ENCODE data around the gene MYO15A.

Gene MYO15A

GRCh38 chr17:18105595-18105994, 3.0 kb upstream of the MYO15A start:
- DNase-seq (ENCODE audit: low read depth) = no peak

- DNase-seq (ENCODE audit: low read depth) = no peak
Measured at GRCh38 chr17:18106211-18106610, 2.3 kb upstream of the MYO15A start.

GRCh38 chr17:18107061-18107790, 1.3 kb upstream of the MYO15A start:
- DNase-seq (ENCODE audit: low read depth) = no peak

GRCh38 chr17:18107971-18108370, 585 bp upstream of the MYO15A start:
- DNase-seq (ENCODE audit: low read depth) = no peak

GRCh38 chr17:18109935-18110485, 1.5 kb downstream of the MYO15A start:
- DNase-seq (ENCODE audit: low read depth) = no peak

- no peak for DNase-seq (ENCODE audit: low read depth)
Measured at GRCh38 chr17:18110636-18111145, 2.1 kb downstream of the MYO15A start.

- DNase-seq (ENCODE audit: low read depth) = no peak
Measured at GRCh38 chr17:18111330-18111971, 2.9 kb downstream of the MYO15A start.

- DNase-seq (ENCODE audit: low read depth) = no peak
Measured at GRCh38 chr17:18115517-18115916, 7.0 kb downstream of the MYO15A start.

- no peak for DNase-seq (ENCODE audit: low read depth)
Measured at GRCh38 chr17:18116078-18116477, 7.5 kb downstream of the MYO15A start.

- no peak for DNase-seq (ENCODE audit: low read depth)
Measured at GRCh38 chr17:18117533-18117932, 9.0 kb downstream of the MYO15A start.

- DNase-seq (ENCODE audit: low read depth) = no peak
Measured at GRCh38 chr17:18117982-18118975, 9.7 kb downstream of the MYO15A start.

GRCh38 chr17:18119166-18119745, 10.7 kb downstream of the MYO15A start:
- DNase-seq (ENCODE audit: low read depth) = no peak

GRCh38 chr17:18119938-18120337, 11.4 kb downstream of the MYO15A start:
- no peak for DNase-seq (ENCODE audit: low read depth)

GRCh38 chr17:18120461-18121017, 12.0 kb downstream of the MYO15A start:
- DNase-seq (ENCODE audit: low read depth) = no peak

GRCh38 chr17:18121144-18121910, 12.8 kb downstream of the MYO15A start:
- DNase-seq (ENCODE audit: low read depth) = no peak

GRCh38 chr17:18122990-18123753, 14.6 kb downstream of the MYO15A start:
- no peak for DNase-seq (ENCODE audit: low read depth)

GRCh38 chr17:18124345-18125126, 16.0 kb downstream of the MYO15A start:
- DNase-seq (ENCODE audit: low read depth) = no peak

GRCh38 chr17:18129041-18129502, 20.5 kb downstream of the MYO15A start:
- DNase-seq (ENCODE audit: low read depth) = no peak

- DNase-seq (ENCODE audit: low read depth) = no peak
Measured at GRCh38 chr17:18132711-18133110, 24.2 kb downstream of the MYO15A start.
